ENCODE data around the gene CXXC5.
"Not testable (repeated sequence)": the region's sequence is repeated elsewhere in the genome, so short reads cannot be mapped to it uniquely, and the experiment has no call there.

The CXXC5 gene

GRCh38 chr5:139696894-139697658 lies 48.9 kb downstream of the CXXC5 start:
- peak; percentile 26 to 27 for DNase-seq

GRCh38 chr5:139698490-139699146 lies 50.5 kb downstream of the CXXC5 start:
- no peak for DNase-seq

GRCh38 chr5:139699351-139699750 lies 51.2 kb downstream of the CXXC5 start:
- no peak for DNase-seq

- DNase-seq: no peak
These were observed 52.5 kb downstream of the CXXC5 start for GRCh38 chr5:139700711-139701055.

- no peak for DNase-seq
These were observed 53.0 kb downstream of the CXXC5 start for GRCh38 chr5:139701056-139701741.

- DNase-seq: no peak
These were observed 54.4 kb downstream of the CXXC5 start for GRCh38 chr5:139702548-139702947.

- no peak for DNase-seq
These were observed 56.6 kb downstream of the CXXC5 start for GRCh38 chr5:139704748-139705147.

- no peak for DNase-seq
These were observed 57.0 kb downstream of the CXXC5 start for GRCh38 chr5:139705191-139705590.

GRCh38 chr5:139705655-139706587 lies 57.8 kb downstream of the CXXC5 start:
- no peak for DNase-seq

GRCh38 chr5:139707445-139708003 lies 59.4 kb downstream of the CXXC5 start:
- no peak for DNase-seq

GRCh38 chr5:139708434-139708861 lies 60.3 kb downstream of the CXXC5 start:
- no peak for DNase-seq

- DNase-seq: no peak
These were observed 60.9 kb downstream of the CXXC5 start for GRCh38 chr5:139708877-139709581.

- peak in 1 of 2 experiments; percentile 9 for DNase-seq
These were observed 61.6 kb downstream of the CXXC5 start for GRCh38 chr5:139709582-139710318.

- DNase-seq: peak; percentile 30 to 54
These were observed 62.3 kb downstream of the CXXC5 start for GRCh38 chr5:139710319-139711066.

GRCh38 chr5:139711067-139711905 lies 63.1 kb downstream of the CXXC5 start:
- peak; percentile 59 to 64 for DNase-seq

GRCh38 chr5:139711906-139712224 lies 63.7 kb downstream of the CXXC5 start:
- no peak for DNase-seq

- no peak for DNase-seq
These were observed 64.3 kb downstream of the CXXC5 start for GRCh38 chr5:139712412-139712811.

GRCh38 chr5:139713898-139714297 lies 65.7 kb downstream of the CXXC5 start:
- not testable (repeated sequence) for DNase-seq

GRCh38 chr5:139717221-139717620 lies 69.1 kb downstream of the CXXC5 start:
- no peak for DNase-seq
